NCI-H2227 (cell line): ENCODE data around the gene CADM1.

ENCODE experiments used
- DNase-seq: peaks from one replicate; lab custom pipeline; 2025; ENCODE audit not compliant: unreplicated experiment; lab: John Stamatoyannopoulos, UW

The CADM1 gene

GRCh38 chr11:115324581-115325432 is 179.4 kb downstream of the CADM1 start:
- peak; percentile 67 for DNase-seq

GRCh38 chr11:115322553-115323203 is 181.5 kb downstream of the CADM1 start:
- DNase-seq: no peak

GRCh38 chr11:115321605-115322289 is 182.5 kb downstream of the CADM1 start:
- DNase-seq: no peak

- DNase-seq: no peak
These were observed 186.7 kb downstream of the CADM1 start for GRCh38 chr11:115317277-115318185.

- no peak for DNase-seq
These were observed 187.5 kb downstream of the CADM1 start for GRCh38 chr11:115316696-115317095.

GRCh38 chr11:115314330-115314920 is 189.8 kb downstream of the CADM1 start:
- no peak for DNase-seq

GRCh38 chr11:115313224-115313838 is 190.9 kb downstream of the CADM1 start:
- no peak for DNase-seq

- DNase-seq: no peak
These were observed 192.3 kb downstream of the CADM1 start for GRCh38 chr11:115311949-115312348.

GRCh38 chr11:115306689-115307088 is 197.5 kb downstream of the CADM1 start:
- DNase-seq: no peak

- DNase-seq: no peak
These were observed 199.3 kb downstream of the CADM1 start for GRCh38 chr11:115304774-115305472.

GRCh38 chr11:115303929-115304531 is 200.2 kb downstream of the CADM1 start:
- no peak for DNase-seq

- no peak for DNase-seq
These were observed 201.1 kb downstream of the CADM1 start for GRCh38 chr11:115302946-115303703.

- DNase-seq: no peak
These were observed 203.4 kb downstream of the CADM1 start for GRCh38 chr11:115300660-115301428.

- DNase-seq: no peak
These were observed 205.8 kb downstream of the CADM1 start for GRCh38 chr11:115298300-115299012.

GRCh38 chr11:115297330-115297729 is 206.9 kb downstream of the CADM1 start:
- no peak for DNase-seq

- DNase-seq: peak; percentile 1
These were observed 212.9 kb downstream of the CADM1 start for GRCh38 chr11:115291325-115291724.

- peak; percentile 26 for DNase-seq
These were observed 213.3 kb downstream of the CADM1 start for GRCh38 chr11:115290893-115291292.
